NCI-H446 (cell line): ENCODE data around the gene PRDM4.
"Not testable (repeated sequence)": the region's sequence is repeated elsewhere in the genome, so short reads cannot be mapped to it uniquely, and the experiment has no call there.

ENCODE experiments used
- DNase-seq, 2 experiments: peaks; one replicate each; lab custom pipeline; 2025; lab: John Stamatoyannopoulos, UW

Gene PRDM4

DNA sequence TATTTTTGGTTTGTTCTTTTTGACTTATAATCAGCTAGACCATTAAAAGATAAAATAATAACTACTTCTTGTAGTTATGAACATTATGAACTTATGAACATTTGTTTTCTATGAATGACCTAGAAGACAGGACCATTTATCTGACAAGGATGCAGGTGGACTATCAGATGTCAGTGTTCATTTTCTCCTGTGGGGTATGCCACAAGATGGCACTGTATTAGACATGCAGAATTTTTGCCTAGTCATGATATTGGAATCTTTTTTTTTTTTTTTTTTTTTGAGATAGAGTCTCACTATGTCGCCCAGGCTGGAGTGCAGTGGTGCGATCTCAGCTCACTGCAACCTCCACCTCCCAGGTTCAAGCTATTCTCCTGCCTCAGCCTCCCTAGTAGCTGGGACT is 65.2 kb downstream of the PRDM4 start:
- not testable (repeated sequence) for DNase-seq

DNA sequence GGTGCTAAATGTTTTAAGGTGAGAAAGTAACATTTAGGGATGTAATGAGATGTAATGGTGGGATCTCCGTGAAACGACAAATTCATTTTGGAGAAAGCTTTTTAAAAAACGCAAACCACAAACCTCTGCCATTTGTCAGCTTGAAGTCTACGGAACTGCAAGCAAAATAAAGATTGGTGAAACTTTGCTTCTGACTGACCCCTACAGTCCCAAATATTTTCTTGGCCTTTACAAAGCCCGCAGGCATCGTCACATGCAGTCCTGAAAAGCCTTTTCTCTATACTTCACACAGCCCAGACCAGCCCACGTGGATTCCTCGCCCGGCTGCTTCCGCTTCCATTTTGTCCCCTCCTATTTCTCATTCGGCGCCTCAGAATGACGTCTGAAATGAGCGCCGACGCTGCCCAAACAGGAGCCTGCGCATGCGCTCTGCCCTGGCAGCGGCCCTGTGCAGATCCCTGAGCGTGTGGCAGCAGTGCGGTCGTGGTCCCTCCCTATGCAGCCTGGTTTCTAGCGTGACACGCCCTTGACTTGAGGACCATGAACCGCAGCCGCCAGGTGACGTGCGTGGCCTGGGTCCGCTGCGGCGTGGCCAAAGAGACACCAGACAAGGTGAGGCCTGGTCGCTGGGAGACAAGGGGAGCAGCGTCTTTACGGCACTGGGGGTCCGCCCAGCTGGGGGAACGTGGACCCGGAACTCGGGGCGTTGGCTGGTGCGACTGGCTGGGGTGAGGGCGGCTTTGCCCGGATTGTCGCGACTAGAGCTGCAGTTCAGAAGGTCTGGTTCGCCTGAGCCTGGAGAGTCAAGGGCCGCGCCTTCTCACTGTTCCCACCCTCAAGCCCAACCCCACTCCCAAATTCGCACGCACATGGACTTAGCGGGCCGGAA is 75.3 kb downstream of the PRDM4 start, which contains the start of gene PWP1:
Gene PWP1 (plus strand): TSS at position 440 of the 889 bp plus-strand sequence. CDS start 101 bp downstream, at position 541.
- peak; percentile 85 to 95 for DNase-seq

DNA sequence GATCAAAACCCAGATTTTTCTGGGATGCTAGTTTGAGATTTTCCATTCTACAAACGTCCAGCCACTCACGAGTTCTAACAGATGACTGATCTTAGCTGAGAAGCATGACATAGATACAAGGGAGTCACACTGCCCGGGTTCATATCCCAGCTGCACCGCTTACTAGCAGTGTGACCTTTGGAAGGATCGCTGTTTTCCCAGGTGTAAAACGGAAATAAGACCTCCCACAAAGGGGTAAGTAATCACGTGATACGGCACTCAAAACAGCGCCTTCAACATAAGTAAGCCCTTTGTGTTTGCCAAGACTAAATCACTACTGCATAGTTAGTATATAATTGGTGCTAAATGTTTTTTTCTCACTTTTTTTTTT is 76.0 kb downstream of the PRDM4 start:
- peak in 1 of 2 experiments; percentile 16 for DNase-seq

DNA sequence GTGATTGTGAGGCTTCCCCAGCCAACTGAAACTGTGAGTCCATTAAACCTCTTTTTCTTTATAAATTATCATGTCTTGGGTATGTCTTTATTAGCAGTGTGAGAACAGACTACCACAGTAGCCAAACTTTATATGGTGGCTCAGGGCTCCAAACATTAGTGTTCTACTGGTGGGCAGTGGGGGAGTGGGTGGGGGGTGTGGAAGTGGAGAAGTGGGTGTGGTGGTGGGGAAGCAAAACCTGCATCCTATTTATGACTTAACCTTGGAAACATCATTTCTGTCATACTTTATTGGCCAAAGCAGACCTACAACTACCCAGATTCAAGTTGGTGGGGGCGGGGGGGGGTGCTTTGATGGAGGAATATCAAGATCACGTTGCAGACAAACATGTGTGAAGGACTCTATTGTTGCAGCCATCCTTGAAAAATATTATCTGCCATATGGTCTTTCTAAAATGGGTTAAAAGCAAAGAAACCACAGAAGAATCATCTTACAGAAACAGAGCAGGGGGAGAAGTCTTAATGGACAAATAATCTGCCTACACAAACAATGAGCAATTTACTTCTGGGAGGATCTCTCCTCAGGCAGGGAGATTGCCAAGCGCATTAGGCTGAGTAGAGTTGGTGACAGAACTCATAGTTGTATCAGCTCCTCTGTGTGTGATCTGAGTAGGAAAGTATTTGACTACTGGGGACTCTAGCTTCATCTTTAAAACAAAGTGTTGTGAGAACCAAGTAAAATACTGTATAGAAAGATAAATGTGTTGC is 76.7 kb downstream of the PRDM4 start:
- DNase-seq, result no peak
